ENCODE results near the gene CENPP.
"Not testable (repeated sequence)": the region's sequence is repeated elsewhere in the genome, so short reads cannot be mapped to it uniquely, and the experiment has no call there.

CENPP gene

DNA sequence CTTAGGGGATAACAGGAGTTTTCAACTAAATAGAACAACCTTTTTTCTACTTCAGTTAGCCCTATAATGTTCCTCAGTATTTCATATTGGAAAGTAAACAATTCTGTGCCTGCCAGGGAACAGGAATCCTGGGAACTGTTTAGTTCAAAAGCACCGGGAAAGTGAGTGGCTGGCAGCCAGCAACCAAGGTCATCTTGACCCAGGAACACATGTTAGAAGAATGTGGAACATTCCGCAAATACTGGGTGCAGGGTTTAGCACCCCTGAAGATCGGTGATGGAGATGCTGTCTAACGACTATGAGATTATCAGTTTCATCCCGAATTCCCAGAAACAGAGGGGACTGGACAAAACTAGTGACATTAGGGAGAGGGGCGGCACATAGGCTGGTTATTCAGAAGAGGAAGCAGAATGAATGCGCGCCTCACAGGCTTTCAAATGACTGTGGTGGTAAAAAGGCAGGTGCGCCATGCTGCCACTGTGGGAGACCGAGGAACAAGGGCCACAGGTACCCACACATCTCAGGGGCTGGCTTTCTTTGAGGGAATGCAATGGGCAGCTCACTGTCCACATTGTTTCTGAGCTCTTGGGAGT, 293.0 kb downstream of the CENPP start:
- no peak overlapping the region for H3K9ac ChIP-seq
- no peak overlapping the region for H2AFZ ChIP-seq
- no peak overlapping the region for H3K27ac ChIP-seq
- no peaks in the 10 kb centered on the region for H3K4me1 ChIP-seq
- no peaks in the 10 kb centered on the region for H3K36me3 ChIP-seq (ENCODE audit: control insufficient read depth, insufficient read depth, low read length)
- no peaks in the 10 kb centered on the region for H3K79me2 ChIP-seq
- H3K27me3 ChIP-seq (ENCODE audit: control insufficient read depth, insufficient read depth, low read length): no peaks in the 10 kb centered on the region
- TF ChIP-seq, protein P1, sequence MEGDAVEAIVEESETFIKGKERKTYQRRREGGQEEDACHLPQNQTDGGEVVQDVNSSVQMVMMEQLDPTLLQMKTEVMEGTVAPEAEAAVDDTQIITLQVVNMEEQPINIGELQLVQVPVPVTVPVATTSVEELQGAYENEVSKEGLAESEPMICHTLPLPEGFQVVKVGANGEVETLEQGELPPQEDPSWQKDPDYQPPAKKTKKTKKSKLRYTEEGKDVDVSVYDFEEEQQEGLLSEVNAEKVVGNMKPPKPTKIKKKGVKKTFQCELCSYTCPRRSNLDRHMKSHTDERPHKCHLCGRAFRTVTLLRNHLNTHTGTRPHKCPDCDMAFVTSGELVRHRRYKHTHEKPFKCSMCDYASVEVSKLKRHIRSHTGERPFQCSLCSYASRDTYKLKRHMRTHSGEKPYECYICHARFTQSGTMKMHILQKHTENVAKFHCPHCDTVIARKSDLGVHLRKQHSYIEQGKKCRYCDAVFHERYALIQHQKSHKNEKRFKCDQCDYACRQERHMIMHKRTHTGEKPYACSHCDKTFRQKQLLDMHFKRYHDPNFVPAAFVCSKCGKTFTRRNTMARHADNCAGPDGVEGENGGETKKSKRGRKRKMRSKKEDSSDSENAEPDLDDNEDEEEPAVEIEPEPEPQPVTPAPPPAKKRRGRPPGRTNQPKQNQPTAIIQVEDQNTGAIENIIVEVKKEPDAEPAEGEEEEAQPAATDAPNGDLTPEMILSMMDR (IDR thresholded peaks at IDR 0.05): no peak
- no peaks in the 10 kb centered on the region for H3K9me3 ChIP-seq (ENCODE audit: control insufficient read depth, low read length)
- no peak overlapping the region for H3K4me3 ChIP-seq (ENCODE audit: low read depth, low read length)
- no peak overlapping the region for H3K4me2 ChIP-seq (ENCODE audit: low read length)

DNA sequence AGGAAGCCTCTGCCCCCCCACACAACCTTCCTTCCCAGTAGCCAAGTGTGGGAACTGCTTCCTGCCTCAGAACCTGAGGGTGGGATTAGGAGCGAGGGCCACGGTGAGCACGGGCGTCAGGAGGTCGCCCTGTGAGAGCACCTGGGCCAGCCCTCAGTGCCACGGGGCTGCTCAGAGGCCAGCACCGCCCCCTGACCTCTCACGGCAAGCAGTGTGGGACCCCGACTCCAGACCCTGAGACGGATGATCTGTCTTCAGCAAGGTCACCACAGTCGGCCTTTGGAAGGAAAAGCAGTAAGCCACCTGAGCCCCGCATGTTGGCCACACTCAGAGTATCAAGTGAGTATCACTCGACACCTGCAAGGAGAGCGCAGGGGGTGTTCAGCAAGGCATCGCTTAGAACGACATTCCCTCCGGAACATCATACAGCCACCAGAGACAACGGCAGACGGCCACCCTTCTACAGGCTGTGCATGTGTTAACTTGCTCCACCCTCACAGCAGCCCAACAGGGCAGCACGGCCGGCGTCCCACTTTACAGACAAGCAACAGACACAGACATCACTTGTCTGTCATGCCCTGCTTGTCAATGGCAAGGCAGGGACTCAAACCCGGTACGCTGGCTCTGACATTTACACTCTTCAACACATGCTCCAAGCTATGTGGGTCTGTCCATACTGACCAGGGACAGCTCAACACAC, 294.0 kb downstream of the CENPP start:
- no peaks in the 10 kb centered on the region for H3K79me2 ChIP-seq
- H3K27ac ChIP-seq: no peak overlapping the region
- H3K36me3 ChIP-seq (ENCODE audit: control insufficient read depth, insufficient read depth, low read length): no peaks in the 10 kb centered on the region
- TF ChIP-seq, protein P1 (IDR thresholded peaks at IDR 0.05): no peak
- H3K27me3 ChIP-seq (ENCODE audit: control insufficient read depth, insufficient read depth, low read length): no peaks in the 10 kb centered on the region
- no peak overlapping the region for H3K9ac ChIP-seq
- no peak overlapping the region for H2AFZ ChIP-seq
- H3K4me2 ChIP-seq (ENCODE audit: low read length): no peak overlapping the region
- no peak overlapping the region for H3K4me3 ChIP-seq (ENCODE audit: low read depth, low read length)
- no peaks in the 10 kb centered on the region for H3K4me1 ChIP-seq
- H3K9me3 ChIP-seq (ENCODE audit: control insufficient read depth, low read length): no peaks in the 10 kb centered on the region

DNA sequence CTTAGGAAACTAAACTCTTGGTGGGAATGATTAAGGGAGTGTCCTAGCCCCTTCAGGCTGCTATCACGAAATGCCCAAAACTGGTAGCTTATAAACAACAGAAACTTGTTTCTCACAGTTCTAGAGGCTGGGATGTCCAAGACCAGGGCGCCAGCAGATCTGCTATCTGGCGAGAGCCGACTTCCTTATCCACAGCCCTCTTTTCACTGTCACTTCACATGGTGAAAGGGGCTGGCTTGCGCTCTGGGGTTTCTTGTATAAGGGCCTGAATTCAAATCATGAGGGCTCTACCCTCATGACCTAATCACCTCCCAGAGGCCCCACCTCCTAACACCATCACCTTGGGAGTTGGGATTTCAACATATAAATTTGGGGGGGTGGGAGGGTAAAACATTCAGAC, 295.1 kb downstream of the CENPP start:
- no peaks in the 10 kb centered on the region for H3K36me3 ChIP-seq (ENCODE audit: control insufficient read depth, insufficient read depth, low read length)
- H3K9me3 ChIP-seq (ENCODE audit: control insufficient read depth, low read length): no peaks in the 10 kb centered on the region
- H3K4me3 ChIP-seq (ENCODE audit: low read depth, low read length): no peak overlapping the region
- TF ChIP-seq, protein P1 (IDR thresholded peaks at IDR 0.05): no peak
- H3K9ac ChIP-seq: no peak overlapping the region
- no peak overlapping the region for H3K4me2 ChIP-seq (ENCODE audit: low read length)
- H3K27me3 ChIP-seq (ENCODE audit: control insufficient read depth, insufficient read depth, low read length): no peaks in the 10 kb centered on the region
- no peak overlapping the region for H3K27ac ChIP-seq
- no peaks in the 10 kb centered on the region for H3K4me1 ChIP-seq
- no peaks in the 10 kb centered on the region for H3K79me2 ChIP-seq
- H2AFZ ChIP-seq: no peak overlapping the region

DNA sequence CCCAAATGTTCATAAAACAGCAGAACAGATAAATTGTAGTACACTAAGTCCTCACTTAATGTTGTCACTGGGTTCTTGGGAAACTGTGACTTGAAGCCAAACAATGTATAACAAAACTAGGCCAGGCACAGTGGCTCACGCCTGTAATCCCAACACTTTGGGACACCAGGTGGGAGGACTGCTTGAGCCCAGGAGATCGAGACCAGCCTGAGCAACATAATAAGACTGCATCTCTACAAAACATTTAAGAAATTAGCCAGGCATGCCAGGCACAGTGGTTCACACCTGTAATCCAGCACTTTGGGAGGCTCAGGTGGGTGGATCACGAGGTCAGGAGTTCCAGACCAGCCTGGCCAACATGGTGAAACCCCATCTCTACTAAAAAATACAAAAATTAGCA, 298.2 kb downstream of the CENPP start:
- H2AFZ ChIP-seq; H3K9ac ChIP-seq; H3K79me2 ChIP-seq; H3K4me1 ChIP-seq; H3K4me3 ChIP-seq (ENCODE audit: low read depth, low read length); H3K27me3 ChIP-seq (ENCODE audit: control insufficient read depth, insufficient read depth, low read length); H3K27ac ChIP-seq; H3K36me3 ChIP-seq (ENCODE audit: control insufficient read depth, insufficient read depth, low read length); H3K9me3 ChIP-seq (ENCODE audit: control insufficient read depth, low read length); H3K4me2 ChIP-seq (ENCODE audit: low read length): not testable (repeated sequence)

DNA sequence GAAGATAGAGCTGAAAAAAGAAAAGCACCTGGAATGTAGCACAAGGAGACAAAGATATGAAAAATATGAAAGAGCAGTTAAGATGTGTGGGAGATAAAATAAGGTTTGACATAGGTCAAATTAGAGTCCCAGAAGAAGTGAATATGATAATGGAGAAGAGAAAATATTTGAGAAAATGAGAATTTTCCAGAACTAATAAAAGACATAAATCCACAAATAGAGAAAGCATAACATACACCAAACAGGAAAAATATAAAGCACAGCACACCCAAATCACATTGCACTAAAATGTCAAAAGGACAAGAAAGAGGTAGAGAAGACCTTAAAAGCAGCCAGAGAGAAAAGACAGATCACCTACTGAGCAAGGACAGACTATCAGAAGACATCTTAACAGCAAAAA, 300.7 kb downstream of the CENPP start:
- TF ChIP-seq, protein P1 (IDR thresholded peaks at IDR 0.05): no peak
- H3K9me3 ChIP-seq (ENCODE audit: control insufficient read depth, low read length): no peaks in the 10 kb centered on the region
- no peak overlapping the region for H3K9ac ChIP-seq
- H3K27ac ChIP-seq: no peak overlapping the region
- no peaks in the 10 kb centered on the region for H3K79me2 ChIP-seq
- H3K4me2 ChIP-seq (ENCODE audit: low read length): no peak overlapping the region
- H3K36me3 ChIP-seq (ENCODE audit: control insufficient read depth, insufficient read depth, low read length): no peaks in the 10 kb centered on the region
- H3K27me3 ChIP-seq (ENCODE audit: control insufficient read depth, insufficient read depth, low read length): no peaks in the 10 kb centered on the region
- H3K4me1 ChIP-seq: no peaks in the 10 kb centered on the region
- no peak overlapping the region for H3K4me3 ChIP-seq (ENCODE audit: low read depth, low read length)
- H2AFZ ChIP-seq: no peak overlapping the region
